Aorta (tissue), 5 donors: ENCODE measurements around the gene PNPLA6. TPM values are rescaled to one million over a fixed set of nuclear protein-coding genes. Genes with fewer than 3 reads are reported as not detected.

Experiments used
- ATAC-seq: fragments of 200-7000 bp; cut with Tn5 transposase; one replicate; pipeline ENCODE4 v1.9.1; 2022; ENCODE audit warnings: moderate library complexity; ENCODE audit not compliant: low FRiP score
- DNase-seq, 2 donors: peaks; one replicate each; pipeline ENCODE4 v3.0.0-alpha.2; 2020
- H3K27ac ChIP-seq, 2 donors: one replicate each; pipeline ENCODE4 v1.5.1; 2013; ENCODE audit warnings: low read length in 2 of 2, mild to moderate bottlenecking in 2 of 2, moderate library complexity in 2 of 2, control low read depth in 1 of 2, inconsistent platforms in 1 of 2, low read depth in 1 of 2
- H3K27me3 ChIP-seq, 2 donors: one replicate each; pipeline ENCODE4 v1.6.1; 2013; ENCODE audit warnings: control low read depth in 1 of 2, low read length in 1 of 2, mild to moderate bottlenecking in 1 of 2, moderate library complexity in 1 of 2; ENCODE audit not compliant: insufficient read depth in 2 of 2, control insufficient read depth in 1 of 2
- H3K36me3 ChIP-seq, 2 donors: one replicate each; pipeline ENCODE4 v1.6.1; 2013; ENCODE audit warnings: control low read depth in 1 of 2, low read length in 1 of 2, mild to moderate bottlenecking in 1 of 2; ENCODE audit not compliant: insufficient read depth in 2 of 2, control insufficient read depth in 1 of 2
- H3K4me1 ChIP-seq, 2 donors: one replicate each; pipeline ENCODE4 v1.6.1; 2013; ENCODE audit warnings: low read length in 2 of 2, control low read depth in 1 of 2, mild to moderate bottlenecking in 1 of 2, moderate library complexity in 1 of 2; ENCODE audit not compliant: insufficient read depth in 2 of 2, control insufficient read depth in 1 of 2
- H3K4me3 ChIP-seq, 2 donors: one replicate each; pipeline ENCODE4 v1.5.1; 2013; ENCODE audit warnings: low read length in 2 of 2, control low read depth in 1 of 2, mild to moderate bottlenecking in 1 of 2
- H3K9me3 ChIP-seq: one replicate; pipeline ENCODE4 v1.6.1; 2013; ENCODE audit warnings: mild to moderate bottlenecking, low read length; ENCODE audit not compliant: control insufficient read depth
- WGBS, 2 donors: extraction: QIAGEN DNeasy Blood & Tissue Kit; methylation state at CpG; one replicate each; pipeline ENCODE4 v1.1.7; 2013; 5-methylcytosine and 5-hydroxymethylcytosine counted together
- intact Hi-C, 2 donors: fragments of 100-400 bp; cut with DNase I; formaldehyde crosslinking; loops; one replicate each; pipeline versions ENCODE4 v1.14.2 to v1.15.0; 2022
- long read RNA-seq, 2 donors: library from polyadenylated mRNA; unstranded; transcript quantifications; one replicate each; pipeline ENCODE4 v2.0.0, GENCODE V29; 2020 to 2021
- polyA plus RNA-seq, 2 donors: library from polyadenylated mRNA; stranded (reverse); fragments of 200-250 nt; gene quantifications; one replicate each; pipeline ENCODE4 v1.2.3, GENCODE V29; 2013
- total RNA-seq, 2 donors: library from RNA; stranded (reverse); fragmentation: NEBNext Ultra II Directional; extraction: Animal tissue kit (Norgen Biotek cat#: 25700); gene quantifications; one replicate each; pipeline ENCODE4 v1.2.1, GENCODE V29; 2021
- donor health status: healthy with polysubstance abuse.
- donor health status: Bipolar disorder and iron deficiency.
- donor health status: DM: no; HTN: no; CAD: no.
- donor health status: DM: no; HTN: no; CAD: no.
- donor health status: DM: yes; HTN: yes; CAD: no.

Gene PNPLA6
- total RNA-seq (100 to 1,000 TPM in 1 of 2 donors, 10 to 100 TPM in 1; 90.3 to 136 TPM), polyA plus RNA-seq (10 to 100 TPM; 25.0 to 92.3 TPM)
- long read RNA-seq, donor 1, full-length matches to known transcripts, result 2 of 110 reads
- long read RNA-seq, donor 1, partial matches to known transcripts, result 91 of 110 reads
- long read RNA-seq, donor 1, other reads (novel, unspliced or antisense), result 17 of 110 reads
- long read RNA-seq, donor 2, full-length matches to known transcripts, result 1 of 53 reads
- long read RNA-seq, donor 2, partial matches to known transcripts, result 41 of 53 reads
- long read RNA-seq, donor 2, other reads (novel, unspliced or antisense), result 11 of 53 reads

GRCh38 chr19:7535047-7535997 is at the start of gene PNPLA6:
TSS of gene PNPLA6 (plus strand) at chr19:7535717. CDS start at chr19:7535789, 72 bp downstream.
- Histone ChIP-seq H3K36me3 (peaks cover 3% of the 10 kb centered on the region in 2 donors), H3K27me3 (no peaks in the 10 kb centered on the region), H3K9me3 (no peaks in the 10 kb centered on the region), H3K4me1 (no peaks in the 10 kb centered on the region), H3K27ac (peak within 1 kb of the TSS; percentile 34 to 93), H3K4me3 (peak within 1 kb of the TSS; percentile 44 to 82)
- 0% methylated on average over 71 to 76 of the region's 76 CpGs for WGBS, 2 donors
- intact Hi-C loops, result loop anchor here (2.0 to 10.0 kb wide), 4 partner anchors 47 to 181 kb away; partner anchors contain the start of gene PEX11G (in 1 of the 2)
- DNase-seq, result peak; percentile 98 to 99
- peak; percentile 93 for ATAC-seq

- no peak overlapping the region for H3K4me3 ChIP-seq
- H3K27ac ChIP-seq, result no peak overlapping the region
- WGBS, 2 donors, result 8 to 27% methylated on average over 2 of the region's 2 CpGs
- no peak for DNase-seq
- no peaks in the 10 kb centered on the region for H3K4me1 ChIP-seq
- no peaks in the 10 kb centered on the region for H3K9me3 ChIP-seq
- H3K27me3 ChIP-seq, result no peaks in the 10 kb centered on the region
- intact Hi-C loops, result no loop called here
- ATAC-seq, result no peak
- H3K36me3 ChIP-seq, result no peaks in the 10 kb centered on the region
These were observed 48.6 kb upstream of the PNPLA6 start for GRCh38 chr19:7486923-7487322.

GRCh38 chr19:7488736-7489353 is 46.7 kb upstream of the PNPLA6 start, which contains the start of gene PEX11G:
TSS of gene PEX11G (minus strand) at chr19:7489035. CDS start at chr19:7489010, 25 bp downstream.
- peak; percentile 93 to 98 for DNase-seq
- Histone ChIP-seq H3K9me3 (no peaks in the 10 kb centered on the region), H3K27ac (peak within 1 kb of the TSS in 1 of 2 donors; percentile 39), H3K27me3 (no peaks in the 10 kb centered on the region), H3K36me3 (no peaks in the 10 kb centered on the region), H3K4me3 (peak within 1 kb of the TSS; percentile 31 to 33), H3K4me1 (no peaks in the 10 kb centered on the region)
- peak; percentile 97 for ATAC-seq
- WGBS, 2 donors, result 0 to 1% methylated on average over 46 to 49 of the region's 49 CpGs
- intact Hi-C loops, result loop anchor here in 1 of 2 donors (2.0 kb wide), 1 partner anchor 46 kb away; the partner anchor contains the start of gene PNPLA6

DNA sequence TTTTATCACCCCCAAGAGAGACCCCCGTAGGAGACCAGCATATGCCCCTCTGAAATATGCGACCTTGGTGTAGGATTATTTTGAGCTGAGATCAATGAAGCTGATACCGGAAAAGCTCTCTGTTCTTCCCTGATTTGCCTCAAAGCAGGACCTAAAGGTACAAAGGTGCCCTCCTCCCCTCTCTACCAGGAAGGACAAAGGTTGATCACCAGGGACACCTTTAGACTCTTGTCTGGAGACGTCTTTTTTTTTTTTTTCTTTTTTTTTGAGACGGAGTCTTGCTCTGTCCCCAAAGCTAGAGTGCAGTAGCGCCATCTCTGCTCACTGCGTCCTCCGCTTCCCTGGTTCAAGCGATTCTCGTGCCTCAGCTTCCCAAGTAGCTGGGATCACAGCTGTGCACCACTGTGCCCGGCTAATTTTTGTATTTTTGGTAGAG is 45.9 kb upstream of the PNPLA6 start:
- intact Hi-C loops, result loop anchor here in 1 of 2 donors (2.0 kb wide), 1 partner anchor 45 kb away; the partner anchor contains the start of gene PNPLA6
- WGBS, 2 donors, result 71 to 74% methylated on average over 11 of the region's 11 CpGs
- Histone ChIP-seq H3K36me3 (no peaks in the 10 kb centered on the region), H3K27me3 (no peaks in the 10 kb centered on the region), H3K4me1 (no peaks in the 10 kb centered on the region), H3K27ac (no peak overlapping the region), H3K9me3 (no peaks in the 10 kb centered on the region), H3K4me3 (peak overlapping the region; percentile 31 to 33)
- DNase-seq, result no peak
- ATAC-seq, result no peak

- Histone ChIP-seq H3K27ac (no peak overlapping the region), H3K27me3 (no peaks in the 10 kb centered on the region), H3K4me3 (no peak overlapping the region), H3K4me1 (no peaks in the 10 kb centered on the region), H3K9me3 (no peaks in the 10 kb centered on the region), H3K36me3 (no peaks in the 10 kb centered on the region)
- intact Hi-C loops, result no loop called here
- ATAC-seq (no peak), DNase-seq (no peak)
- 78 to 86% methylated on average over 4 of the region's 4 CpGs for WGBS, 2 donors
These were observed 43.4 kb upstream of the PNPLA6 start for GRCh38 chr19:7492142-7492541.

DNA sequence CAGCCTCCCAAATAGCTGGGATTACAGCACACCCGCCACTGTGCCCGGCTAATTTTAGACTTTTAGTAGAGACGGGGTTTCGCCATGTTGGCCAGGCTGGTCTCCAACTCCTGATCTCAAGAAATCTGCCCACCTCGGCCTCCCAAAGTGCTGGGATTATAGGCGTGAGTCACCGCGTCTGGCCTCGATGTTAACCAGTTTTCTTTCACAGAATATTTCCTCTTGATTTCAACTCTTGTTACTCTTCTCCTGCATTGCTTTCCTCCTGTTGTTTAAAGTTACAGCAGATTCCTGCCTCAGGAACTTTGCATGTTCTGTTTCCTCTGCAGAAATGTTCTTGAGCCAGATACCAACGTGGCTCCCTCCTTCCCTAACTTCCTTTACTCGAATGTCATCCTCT is 43.0 kb upstream of the PNPLA6 start:
- ATAC-seq, result no peak
- Histone ChIP-seq H3K4me3 (no peak overlapping the region), H3K36me3 (no peaks in the 10 kb centered on the region), H3K4me1 (no peaks in the 10 kb centered on the region), H3K27me3 (no peaks in the 10 kb centered on the region), H3K27ac (no peak overlapping the region), H3K9me3 (no peaks in the 10 kb centered on the region)
- no peak for DNase-seq
- intact Hi-C loops, result no loop called here
- WGBS, 2 donors, result 81% methylated on average over 11 of the region's 11 CpGs

DNA sequence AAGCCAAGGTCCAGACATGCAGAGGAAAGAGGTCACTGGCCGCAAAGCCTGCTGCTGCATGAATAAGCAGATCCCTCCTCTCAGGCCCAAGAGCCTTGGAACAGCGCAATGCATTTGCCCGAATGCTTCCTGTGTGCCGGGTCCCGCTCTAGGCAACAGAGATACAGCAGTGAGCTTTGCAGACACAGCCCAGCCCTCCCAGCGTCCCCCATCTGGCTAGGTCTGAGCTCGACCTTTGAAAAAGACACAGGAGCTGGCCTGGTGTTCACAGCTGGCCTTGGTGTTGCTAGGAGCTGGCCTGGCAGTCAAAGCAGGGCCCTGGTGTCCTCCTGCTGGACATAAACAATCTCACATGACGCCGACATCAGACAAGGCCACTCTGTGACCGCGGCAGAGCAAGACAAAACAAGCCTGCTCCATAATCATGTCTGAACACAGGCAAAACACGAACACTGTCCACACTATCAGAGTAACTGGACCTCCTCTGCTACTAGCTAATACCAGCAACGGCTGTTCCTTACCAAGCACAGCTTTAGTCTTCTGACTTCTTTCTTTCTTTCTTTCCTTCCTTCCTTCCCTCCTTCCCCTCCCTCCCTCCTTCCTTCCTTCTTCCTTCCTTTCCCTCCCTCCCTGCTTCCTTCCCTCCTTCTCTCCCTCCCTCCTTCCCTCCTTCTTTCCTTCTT is 41.0 kb upstream of the PNPLA6 start:
- ATAC-seq (peak; percentile 85), DNase-seq (peak in 1 of 2 donors; percentile 73)

GRCh38 chr19:7497292-7497691 is 38.2 kb upstream of the PNPLA6 start:
- Histone ChIP-seq H3K27me3 (no peaks in the 10 kb centered on the region), H3K4me3 (no peak overlapping the region), H3K36me3 (no peaks in the 10 kb centered on the region), H3K4me1 (no peaks in the 10 kb centered on the region), H3K27ac (no peak overlapping the region), H3K9me3 (no peaks in the 10 kb centered on the region)
- no peak for DNase-seq
- ATAC-seq, result no peak
- intact Hi-C loops, result no loop called here
- WGBS, 2 donors, result 54 to 61% methylated on average over 7 of the region's 7 CpGs

More for the DNA sequence above, 41.0 kb upstream of the PNPLA6 start:
- peak overlapping the region in 1 of 2 donors; percentile 59 for H3K27ac ChIP-seq
- H3K9me3 ChIP-seq, result no peaks in the 10 kb centered on the region
- H3K27me3 ChIP-seq, result no peaks in the 10 kb centered on the region
- no peak overlapping the region for H3K4me3 ChIP-seq
- intact Hi-C loops, result no loop called here
- WGBS, 2 donors, result 28 to 35% methylated on average over 13 of the region's 13 CpGs
- no peaks in the 10 kb centered on the region for H3K4me1 ChIP-seq
- H3K36me3 ChIP-seq, result no peaks in the 10 kb centered on the region
